Natural killer cell (primary cell): ENCODE measurements around the gene TMEM115. TPM values are rescaled to one million over a fixed set of nuclear protein-coding genes. Genes with fewer than 3 reads are reported as not detected.

Experiments used
- ATAC-seq, 3 donors: fragments of 150-1000 bp in 2 of 3; fragments of 200-7000 bp in 1 of 3; cut with Tn5 transposase; 1 replicate in 1 of 3; 2 replicates in 2 of 3; pipeline ENCODE4 v1.10.0; 2021; ENCODE audit warnings: mild to moderate bottlenecking in 2 of 3, moderate library complexity in 2 of 3
- DNase-seq, 2 donors: peaks; one replicate each; pipeline versions ENCODE4 v3.0.0 to v3.0.0-alpha.2; 2013 to 2021; ENCODE audit warnings: mixed read lengths in 1 of 2
- H3K27ac ChIP-seq: one replicate; pipeline ENCODE4 v1.5.1; 2013; ENCODE audit warnings: mild to moderate bottlenecking, low read length
- H3K27me3 ChIP-seq: one replicate; pipeline ENCODE4 v1.6.1; 2013; ENCODE audit warnings: low read length; ENCODE audit not compliant: control insufficient read depth, insufficient read depth
- H3K36me3 ChIP-seq: one replicate; pipeline ENCODE4 v1.6.1; 2013; ENCODE audit warnings: low read length; ENCODE audit not compliant: control insufficient read depth, insufficient read depth
- H3K4me1 ChIP-seq: one replicate; pipeline ENCODE4 v1.6.1; 2013; ENCODE audit warnings: low read length; ENCODE audit not compliant: control insufficient read depth, insufficient read depth
- H3K4me3 ChIP-seq: one replicate; pipeline ENCODE4 v1.5.1; 2013; ENCODE audit warnings: low read length
- H3K9me3 ChIP-seq: one replicate; pipeline ENCODE4 v1.6.1; 2013; ENCODE audit warnings: low read length; ENCODE audit not compliant: control insufficient read depth, insufficient read depth
- H3K27ac Mint-ChIP-seq, 2 donors: one replicate each; pipeline ENCODE4 v1.8.0; 2022; ENCODE audit warnings: mild to moderate bottlenecking in 2 of 2, mixed read lengths in 2 of 2, moderate library complexity in 1 of 2
- H3K27me3 Mint-ChIP-seq, 2 donors: one replicate each; pipeline ENCODE4 v1.8.0; 2022; ENCODE audit warnings: low read depth in 2 of 2, mixed read lengths in 2 of 2
- H3K36me3 Mint-ChIP-seq: one replicate; pipeline ENCODE4 v1.8.0; 2022; ENCODE audit warnings: mixed read lengths
- H3K4me1 Mint-ChIP-seq, 2 donors: one replicate each; pipeline ENCODE4 v1.8.0; 2022; ENCODE audit warnings: mixed read lengths in 2 of 2
- H3K4me3 Mint-ChIP-seq: one replicate; pipeline ENCODE4 v1.8.0; 2022; ENCODE audit warnings: mild to moderate bottlenecking, moderate library complexity, mixed read lengths
- H3K9me3 Mint-ChIP-seq, 2 donors: one replicate each; pipeline ENCODE4 v1.8.0; 2022; ENCODE audit warnings: mixed read lengths in 2 of 2
- CTCF ChIP-seq: fragments of 200-600 bp; IDR thresholded peaks from one replicate; pipeline ENCODE4 v1.8.0; 2022; ENCODE audit warnings: antibody characterized with exemption
- WGBS: methylation state at CpG from one replicate; pipeline ENCODE4 v1.1.7; 2013; ENCODE audit warnings: missing lambda C conversion rate; ENCODE audit not compliant: insufficient coverage; 5-methylcytosine and 5-hydroxymethylcytosine counted together
- intact Hi-C: fragments of 100-400 bp; cut with micrococcal nuclease; formaldehyde crosslinking; loops from one replicate; pipeline ENCODE4 v1.14.2; 2022
- total RNA-seq, 4 donors: library from RNA; stranded (reverse); fragments of 120-200 nt in 1 of 4; gene quantifications; one replicate each; pipeline versions ENCODE4 v1.2.3 to v1.2.4, GENCODE V29; 2013 to 2022

TMEM115 gene
- total RNA-seq, 3 donors from 2014 or later (not counting 1 experiment from before 2014, with no cell fraction given), result 15.3 to 24.3 (median 22.7) TPM

DNA sequence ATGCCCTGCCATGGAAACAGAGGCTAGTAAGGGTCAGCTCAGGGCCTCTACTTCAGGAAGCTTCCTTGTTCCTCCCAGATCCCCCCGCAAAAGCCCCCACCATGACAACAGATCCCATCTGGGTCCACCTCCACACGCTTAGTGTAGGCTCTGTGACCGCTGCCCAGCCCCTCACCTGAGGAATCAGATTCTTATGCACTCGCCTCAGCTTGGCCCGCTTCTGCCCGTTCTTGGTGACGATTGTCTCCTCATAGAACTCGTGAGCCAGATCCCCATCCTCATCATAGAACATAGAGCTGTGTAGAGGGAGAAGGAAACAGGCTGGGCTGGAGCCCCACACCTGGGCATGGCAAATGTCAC, 33.2 kb downstream of the TMEM115 start:
- Mint-ChIP-seq H3K36me3 (no peaks in the 10 kb centered on the region), H3K4me1 (peaks cover 10 to 36% of the 10 kb centered on the region in 2 donors), H3K27me3 (no peaks in the 10 kb centered on the region), H3K9me3 (no peaks in the 10 kb centered on the region), H3K27ac (no peak overlapping the region), H3K4me3 (peak overlapping the region; percentile 17)
- H3K4me3 ChIP-seq, result no peak overlapping the region
- H3K27me3 ChIP-seq, result no peaks in the 10 kb centered on the region
- WGBS, result 86% methylated on average over 8 of the region's 8 CpGs
- ATAC-seq, result no peak
- no peak for DNase-seq
- H3K4me1 ChIP-seq, result peaks cover 38% of the 10 kb centered on the region
- intact Hi-C loops, result no loop called here
- H3K9me3 ChIP-seq, result no peaks in the 10 kb centered on the region
- TF ChIP-seq CTCF, result no peak
- peaks cover 28% of the 10 kb centered on the region for H3K36me3 ChIP-seq
- no peak overlapping the region for H3K27ac ChIP-seq

- Histone ChIP-seq H3K27ac (no peak overlapping the region), H3K9me3 (no peaks in the 10 kb centered on the region), H3K27me3 (no peaks in the 10 kb centered on the region), H3K4me1 (peaks cover 41% of the 10 kb centered on the region), H3K4me3 (no peak overlapping the region), H3K36me3 (peaks cover 22% of the 10 kb centered on the region)
- H3K9me3 Mint-ChIP-seq, result no peaks in the 10 kb centered on the region
- WGBS, result 94% methylated on average over 11 of the region's 11 CpGs
- ATAC-seq, result no peak
- no peaks in the 10 kb centered on the region for H3K27me3 Mint-ChIP-seq
- no peak overlapping the region for H3K27ac Mint-ChIP-seq
- intact Hi-C loops, result no loop called here
- no peak for DNase-seq
- peaks cover 10 to 39% of the 10 kb centered on the region in 2 donors for H3K4me1 Mint-ChIP-seq
- TF ChIP-seq CTCF, result no peak
- no peaks in the 10 kb centered on the region for H3K36me3 Mint-ChIP-seq
- H3K4me3 Mint-ChIP-seq, result no peak overlapping the region
These were observed 33.7 kb downstream of the TMEM115 start for GRCh38 chr3:50325497-50326181.

GRCh38 chr3:50325113-50325480, 34.2 kb downstream of the TMEM115 start:
- DNase-seq, result no peak
- Histone ChIP-seq H3K36me3 (peaks cover 17% of the 10 kb centered on the region), H3K4me3 (no peak overlapping the region), H3K9me3 (no peaks in the 10 kb centered on the region), H3K4me1 (peaks cover 46% of the 10 kb centered on the region), H3K27me3 (no peaks in the 10 kb centered on the region), H3K27ac (no peak overlapping the region)
- no peak for TF ChIP-seq CTCF
- no peak for ATAC-seq
- Mint-ChIP-seq H3K27me3 (no peaks in the 10 kb centered on the region), H3K9me3 (no peaks in the 10 kb centered on the region), H3K4me3 (peak overlapping the region; percentile 28), H3K36me3 (no peaks in the 10 kb centered on the region), H3K4me1 (peaks cover 10 to 44% of the 10 kb centered on the region in 2 donors), H3K27ac (peak overlapping the region; percentile 38 to 52)
- 100% methylated on average over 1 of the region's 2 CpGs for WGBS
- intact Hi-C loops, result no loop called here
